Measurements from ENCODE around the gene DPYSL4. TPM values are rescaled to one million over a fixed set of nuclear protein-coding genes. Genes with fewer than 3 reads are reported as not detected.

DPYSL4 gene
- total RNA-seq, 6 experiments from 2014 or later, result 0.24 to 0.31 (median 0.25) TPM; not detected in 3

DNA sequence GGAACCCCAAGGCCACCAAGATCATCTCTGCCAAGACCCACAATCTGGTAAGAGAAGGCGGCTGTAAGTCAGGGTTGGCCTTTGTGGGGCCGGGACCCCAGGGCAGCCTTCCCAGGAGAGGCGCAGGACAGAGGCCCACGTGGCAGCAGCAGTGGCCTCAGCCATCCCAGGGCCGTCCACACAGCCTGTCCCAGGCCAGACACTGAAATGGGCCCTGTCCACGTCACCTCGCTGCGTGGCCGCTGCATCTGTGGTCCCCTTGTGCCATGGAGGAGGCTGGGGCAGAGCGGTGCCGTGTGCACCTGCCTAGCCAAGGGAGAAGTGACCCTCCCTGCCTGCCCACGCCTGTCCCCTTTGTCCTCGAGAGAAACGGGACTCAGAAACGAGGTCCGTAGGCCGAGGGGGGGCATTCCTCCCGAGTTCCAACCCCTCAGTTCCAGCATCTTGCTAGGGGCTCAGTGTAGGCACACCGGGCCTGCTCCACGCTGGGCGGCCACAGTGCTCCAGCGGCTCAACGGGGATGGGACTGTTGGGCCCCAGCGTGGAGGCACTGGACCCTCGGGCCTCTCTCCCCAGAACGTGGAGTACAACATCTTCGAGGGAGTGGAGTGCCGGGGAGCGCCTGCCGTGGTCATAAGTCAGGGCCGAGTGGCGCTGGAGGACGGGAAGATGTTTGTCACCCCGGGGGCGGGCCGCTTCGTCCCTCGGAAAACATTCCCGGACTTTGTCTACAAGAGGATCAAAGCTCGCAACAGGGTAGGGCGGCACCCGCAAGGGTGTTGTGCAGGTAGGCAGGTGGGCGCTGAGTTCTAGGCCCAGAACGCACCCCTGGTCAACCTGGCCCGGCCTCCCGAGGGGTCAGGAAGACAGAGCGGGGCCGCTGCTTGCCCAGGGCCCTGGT lies 15.6 kb downstream of the DPYSL4 start:
- Histone ChIP-seq H3K27ac (no peak overlapping the region), H3K36me3 (no peaks in the 10 kb centered on the region), H3K4me3 (no peak overlapping the region), H3K27me3 (no peaks in the 10 kb centered on the region), H3K9me3 (no peaks in the 10 kb centered on the region), H3K4me1 (no peaks in the 10 kb centered on the region)
- DNase-seq, result peak in 2 of 3 donors; percentile 9 to 52
- TF ChIP-seq, protein P1, sequence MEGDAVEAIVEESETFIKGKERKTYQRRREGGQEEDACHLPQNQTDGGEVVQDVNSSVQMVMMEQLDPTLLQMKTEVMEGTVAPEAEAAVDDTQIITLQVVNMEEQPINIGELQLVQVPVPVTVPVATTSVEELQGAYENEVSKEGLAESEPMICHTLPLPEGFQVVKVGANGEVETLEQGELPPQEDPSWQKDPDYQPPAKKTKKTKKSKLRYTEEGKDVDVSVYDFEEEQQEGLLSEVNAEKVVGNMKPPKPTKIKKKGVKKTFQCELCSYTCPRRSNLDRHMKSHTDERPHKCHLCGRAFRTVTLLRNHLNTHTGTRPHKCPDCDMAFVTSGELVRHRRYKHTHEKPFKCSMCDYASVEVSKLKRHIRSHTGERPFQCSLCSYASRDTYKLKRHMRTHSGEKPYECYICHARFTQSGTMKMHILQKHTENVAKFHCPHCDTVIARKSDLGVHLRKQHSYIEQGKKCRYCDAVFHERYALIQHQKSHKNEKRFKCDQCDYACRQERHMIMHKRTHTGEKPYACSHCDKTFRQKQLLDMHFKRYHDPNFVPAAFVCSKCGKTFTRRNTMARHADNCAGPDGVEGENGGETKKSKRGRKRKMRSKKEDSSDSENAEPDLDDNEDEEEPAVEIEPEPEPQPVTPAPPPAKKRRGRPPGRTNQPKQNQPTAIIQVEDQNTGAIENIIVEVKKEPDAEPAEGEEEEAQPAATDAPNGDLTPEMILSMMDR (IDR thresholded peaks at IDR 0.05), result no peak
- intact Hi-C loops (cut with DNase I), result no loop called here
- no CpG with 5 or more reads among the region's 48 CpGs for WGBS (ENCODE audit: insufficient coverage, low coverage, low lambda C conversion rate, missing lambda C conversion rate)
- ATAC-seq, result no peak

DNA sequence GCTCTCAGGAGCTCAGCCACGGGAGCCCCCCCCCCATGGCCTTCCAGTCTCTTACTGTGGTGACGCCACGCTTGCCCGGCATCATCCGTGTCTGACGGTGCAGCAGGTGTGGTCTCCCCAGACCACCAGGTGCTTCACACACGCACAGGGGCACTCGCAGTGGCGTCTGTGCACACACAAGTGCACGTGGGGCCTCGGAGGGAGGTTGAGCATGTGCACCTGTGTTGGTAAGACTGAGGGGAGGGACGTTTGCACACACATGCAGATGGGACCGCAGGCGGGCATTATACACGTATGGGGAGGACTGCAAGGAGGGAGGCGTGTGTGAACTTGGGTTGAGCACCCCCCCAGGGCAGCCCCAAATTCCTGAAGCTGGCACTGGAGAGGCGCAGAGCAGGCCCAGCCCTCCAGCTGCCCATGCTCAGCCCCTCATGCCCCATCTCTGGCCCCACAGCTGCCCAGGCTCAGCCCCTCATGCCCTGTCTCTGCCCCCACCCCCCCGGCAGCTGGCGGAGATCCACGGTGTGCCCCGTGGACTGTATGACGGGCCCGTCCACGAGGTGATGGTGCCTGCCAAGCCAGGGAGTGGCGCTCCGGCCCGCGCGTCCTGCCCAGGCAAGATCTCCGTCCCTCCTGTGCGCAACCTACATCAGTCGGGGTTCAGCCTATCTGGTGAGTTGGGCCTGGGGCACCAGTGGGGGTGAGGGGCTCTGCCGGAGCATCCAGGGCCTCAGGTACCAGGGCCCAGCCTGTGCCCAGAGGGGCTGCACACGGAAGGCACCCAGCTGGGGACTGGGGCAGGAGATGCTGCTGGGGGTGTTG lies 16.7 kb downstream of the DPYSL4 start:
- DNase-seq, result peak in 2 of 3 donors; percentile 16 to 44
- Histone ChIP-seq H3K27ac (no peak overlapping the region), H3K4me1 (no peaks in the 10 kb centered on the region), H3K9me3 (no peaks in the 10 kb centered on the region), H3K27me3 (no peaks in the 10 kb centered on the region), H3K4me3 (no peak overlapping the region), H3K36me3 (no peaks in the 10 kb centered on the region)
- WGBS (ENCODE audit: insufficient coverage, low coverage, low lambda C conversion rate, missing lambda C conversion rate), result no CpG with 5 or more reads among the region's 34 CpGs
- no peak for ATAC-seq
- TF ChIP-seq POLR2A (IDR thresholded peaks at IDR 0.05), result no peak
- TF ChIP-seq, protein P1 (IDR thresholded peaks at IDR 0.05), result no peak
- intact Hi-C loops (cut with DNase I), result no loop called here

DNA sequence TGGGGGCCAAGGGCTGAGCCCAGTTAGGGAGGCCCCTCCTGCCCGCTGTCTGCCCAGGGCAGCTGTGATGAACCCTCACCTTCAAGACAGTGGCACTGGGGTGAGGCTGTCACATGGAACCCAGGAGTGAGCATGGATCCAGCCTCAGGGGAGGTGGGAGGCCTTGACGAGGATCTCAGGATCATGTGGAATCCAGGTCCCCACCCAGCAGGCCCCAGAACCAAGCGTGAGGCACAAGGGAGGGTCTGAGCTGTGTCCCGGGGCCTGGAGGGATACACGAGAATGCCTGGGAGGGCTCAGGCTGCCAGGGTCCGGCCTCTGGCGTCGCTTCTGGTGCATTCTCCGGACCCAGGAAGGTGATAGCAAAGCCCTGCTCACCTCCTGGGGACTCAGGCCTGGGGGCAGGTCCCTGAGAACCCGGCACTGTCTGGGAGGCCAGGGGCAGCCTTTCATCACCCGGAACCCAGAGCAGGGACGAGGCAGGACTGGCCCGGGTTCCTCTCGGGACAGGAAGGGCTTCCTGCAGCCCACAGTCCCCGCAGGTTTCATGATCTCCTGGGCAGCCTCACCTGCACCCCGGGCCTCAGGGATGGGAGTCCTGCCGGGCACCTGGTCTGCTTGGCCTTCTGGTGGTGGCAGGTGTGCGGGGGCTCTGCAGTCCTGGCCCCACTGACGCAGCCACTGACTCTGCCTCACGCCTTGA lies 17.5 kb downstream of the DPYSL4 start:
- ATAC-seq, result peak in 1 of 4 donors; percentile 4
- intact Hi-C loops (cut with DNase I), result no loop called here
- WGBS (ENCODE audit: insufficient coverage, low coverage, low lambda C conversion rate, missing lambda C conversion rate), result 53% methylated on average over 4 of the region's 20 CpGs
- TF ChIP-seq POLR2A (IDR thresholded peaks at IDR 0.05), result no peak
- TF ChIP-seq, protein P1 (IDR thresholded peaks at IDR 0.05), result no peak
- Histone ChIP-seq H3K27ac (no peak overlapping the region), H3K36me3 (no peaks in the 10 kb centered on the region), H3K27me3 (no peaks in the 10 kb centered on the region), H3K4me3 (no peak overlapping the region), H3K9me3 (no peaks in the 10 kb centered on the region), H3K4me1 (no peaks in the 10 kb centered on the region)
- peak in 2 of 3 donors; percentile 7 to 52 for DNase-seq

DNA sequence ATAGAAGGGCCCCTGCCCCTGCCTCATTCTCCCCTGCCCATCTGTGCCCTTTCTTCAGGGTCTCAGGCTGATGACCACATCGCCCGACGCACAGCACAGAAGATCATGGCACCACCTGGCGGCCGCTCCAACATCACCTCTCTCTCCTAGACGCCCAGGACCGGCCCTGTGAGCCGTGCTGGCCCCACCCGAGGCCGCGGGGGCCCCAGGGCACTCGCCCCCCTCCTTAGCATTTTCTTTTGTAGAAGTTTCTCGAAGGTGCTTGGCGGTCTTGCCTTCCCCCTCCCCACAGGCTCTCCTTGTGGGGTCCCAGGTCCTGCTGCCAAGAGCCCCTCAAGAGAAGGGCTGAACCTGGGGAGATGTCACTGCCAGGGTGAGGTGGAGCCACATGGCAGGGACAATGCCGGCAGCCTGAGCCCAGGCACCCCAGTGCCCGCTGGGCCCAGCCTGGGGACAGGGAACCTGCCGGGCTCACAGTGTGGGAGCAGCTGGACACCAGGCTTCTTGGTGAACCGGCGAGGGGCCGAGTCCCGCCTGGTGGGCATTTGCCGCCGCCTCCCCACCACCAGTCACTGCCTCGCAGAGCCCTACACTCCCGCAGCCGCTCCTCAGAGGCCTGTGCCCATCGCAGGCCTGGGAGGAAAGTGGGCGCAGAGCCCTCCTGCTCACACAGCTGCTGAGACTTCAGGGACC lies 18.2 kb downstream of the DPYSL4 start:
- DNase-seq (peak in 2 of 3 donors; percentile 9 to 47), ATAC-seq (peak in 1 of 4 donors; percentile 16)
- WGBS (ENCODE audit: insufficient coverage, low coverage, low lambda C conversion rate, missing lambda C conversion rate), result 40% methylated on average over 8 of the region's 28 CpGs
- Histone ChIP-seq H3K4me1 (no peaks in the 10 kb centered on the region), H3K27ac (no peak overlapping the region), H3K9me3 (no peaks in the 10 kb centered on the region), H3K27me3 (no peaks in the 10 kb centered on the region), H3K4me3 (no peak overlapping the region), H3K36me3 (no peaks in the 10 kb centered on the region)
- TF ChIP-seq POLR2A (IDR thresholded peaks at IDR 0.05), result no peak
- TF ChIP-seq, protein P1 (IDR thresholded peaks at IDR 0.05), result no peak
- intact Hi-C loops (cut with DNase I), result no loop called here

Data from right lobe of liver (tissue), 6 donors.